Vagina (tissue), 2 donors: ENCODE results near the gene NIP7. TPM values are rescaled to one million over a fixed set of nuclear protein-coding genes. Genes with fewer than 3 reads are reported as not detected.

Experiments used
- DNase-seq, 2 donors: peaks; one replicate each; pipeline ENCODE4 v3.0.0-alpha.2; 2017; ENCODE audit errors: extremely low spot score in 2 of 2
- H3K27ac ChIP-seq: fragments of 200-600 bp; sonication (generic); one replicate; pipeline ENCODE4 v1.5.1; 2019
- H3K27me3 ChIP-seq: fragments of 200-600 bp; sonication (generic); one replicate; pipeline ENCODE4 v1.5.1; 2019
- H3K36me3 ChIP-seq, 2 donors: fragments of 200-600 bp; sonication (generic); one replicate each; pipeline ENCODE4 v1.5.1; 2017 to 2019
- H3K4me1 ChIP-seq: fragments of 200-600 bp; sonication (generic); one replicate; pipeline ENCODE4 v1.5.1; 2019
- H3K4me3 ChIP-seq, 2 donors: fragments of 200-600 bp; sonication (generic); 1 replicate in 1 of 2; 2 replicates in 1 of 2; pipeline ENCODE4 v1.5.1; 2016 to 2019
- H3K9me3 ChIP-seq: fragments of 200-600 bp; sonication (generic); one replicate; pipeline ENCODE4 v1.5.1; 2019
- CTCF ChIP-seq, 3 experiments: fragments of 450-650 bp in 2 of 3; fragments of 200-600 bp in 1 of 3; sonication (generic) in 1 of 3; IDR thresholded peaks; one replicate each; pipeline ENCODE4 v1.5.1; 2017 to 2019; ENCODE audit warnings: antibody characterized with exemption in 3 of 3, mild to moderate bottlenecking in 2 of 3, moderate library complexity in 2 of 3
- POLR2A ChIP-seq, 2 donors: fragments of 450-650 bp; IDR thresholded peaks; one replicate each; pipeline ENCODE4 v1.6.1; 2017; ENCODE audit warnings: antibody characterized with exemption in 2 of 2, mild to moderate bottlenecking in 2 of 2, moderate library complexity in 2 of 2
- POLR2AphosphoS5 ChIP-seq, 2 donors: sonication (generic); formaldehyde crosslinking; IDR thresholded peaks; one replicate each; pipeline ENCODE4 v1.9.0; 2017; ENCODE audit warnings: antibody characterized with exemption in 2 of 2, mild to moderate bottlenecking in 2 of 2, low read depth in 1 of 2; ENCODE audit not compliant: insufficient read depth in 1 of 2
- intact Hi-C: fragments of 100-400 bp; cut with DNase I; formaldehyde crosslinking; loops from one replicate; pipeline ENCODE4 v1.15.1; 2023
- total RNA-seq: library from RNA; depleted of rRNA; stranded (reverse); fragments of >200 nt; gene quantifications from one replicate; pipeline ENCODE4 v1.2.3, GENCODE V29; 2016

Gene NIP7
- total RNA-seq, 1 donor from 2014 or later = 15.2 TPM

- no peaks in the 10 kb centered on the region for H3K27me3 ChIP-seq
- peak overlapping the region in 1 of 2 donors; percentile 94 for H3K4me3 ChIP-seq
- no peak for TF ChIP-seq CTCF (IDR thresholded peaks at IDR 0.05)
- TF ChIP-seq POLR2A (IDR thresholded peaks at IDR 0.05) = no peak
- TF ChIP-seq POLR2AphosphoS5 (IDR thresholded peaks at IDR 0.05; ENCODE audit: insufficient read depth in 1 of 2, low read depth in 1 of 2) = no peak
- intact Hi-C loops = no loop called here
- H3K27ac ChIP-seq = no peak overlapping the region
- H3K4me1 ChIP-seq = peaks cover 70% of the 10 kb centered on the region
- no peaks in the 10 kb centered on the region for H3K9me3 ChIP-seq
- no peak for DNase-seq
- peaks cover 0 to 27% of the 10 kb centered on the region in 2 donors for H3K36me3 ChIP-seq
Measured at GRCh38 chr16:69328854-69329316, 10.7 kb upstream of the NIP7 start.

GRCh38 chr16:69329369-69330285, 9.9 kb upstream of the NIP7 start:
- no peaks in the 10 kb centered on the region for H3K27me3 ChIP-seq
- H3K4me3 ChIP-seq = peak overlapping the region; percentile 87 to 94
- peak overlapping the region; percentile 85 for H3K27ac ChIP-seq
- peak in 1 of 2 donors; percentile 25 for TF ChIP-seq POLR2AphosphoS5 (IDR thresholded peaks at IDR 0.05; ENCODE audit: insufficient read depth in 1 of 2, low read depth in 1 of 2)
- no peak for TF ChIP-seq CTCF (IDR thresholded peaks at IDR 0.05)
- intact Hi-C loops = no loop called here
- DNase-seq = no peak
- H3K36me3 ChIP-seq = peaks cover 0 to 28% of the 10 kb centered on the region in 2 donors
- H3K4me1 ChIP-seq = peaks cover 63% of the 10 kb centered on the region
- no peaks in the 10 kb centered on the region for H3K9me3 ChIP-seq

- H3K4me1 ChIP-seq = peaks cover 56% of the 10 kb centered on the region
Measured at GRCh38 chr16:69330286-69331109, 9.1 kb upstream of the NIP7 start, which contains the start of gene PDF. Gene PDF (minus strand): TSS chr16:69330588. CDS start chr16:69330570, 18 bp downstream.

GRCh38 chr16:69334696-69335095, 4.9 kb upstream of the NIP7 start:
- peaks cover 39% of the 10 kb centered on the region for H3K4me1 ChIP-seq

More at GRCh38 chr16:69330286-69331109, 9.1 kb upstream of the NIP7 start, which contains the start of gene PDF:
- no peak for DNase-seq
- no peaks in the 10 kb centered on the region for H3K27me3 ChIP-seq
- intact Hi-C loops = no loop called here
- H3K9me3 ChIP-seq = no peaks in the 10 kb centered on the region
- TF ChIP-seq CTCF (IDR thresholded peaks at IDR 0.05) = no peak
- TF ChIP-seq POLR2A (IDR thresholded peaks at IDR 0.05) = peak in 1 of 2 donors; percentile 33
- TF ChIP-seq POLR2AphosphoS5 (IDR thresholded peaks at IDR 0.05; ENCODE audit: insufficient read depth in 1 of 2, low read depth in 1 of 2) = peak; percentile 83 to 90
- H3K4me3 ChIP-seq = peak within 1 kb of the TSS; percentile 87 to 94
- peak within 1 kb of the TSS; percentile 85 for H3K27ac ChIP-seq
- peaks cover 0 to 31% of the 10 kb centered on the region in 2 donors for H3K36me3 ChIP-seq

More at GRCh38 chr16:69334696-69335095, 4.9 kb upstream of the NIP7 start:
- no peak overlapping the region for H3K4me3 ChIP-seq
- no peak overlapping the region for H3K27ac ChIP-seq
- no peak for DNase-seq
- TF ChIP-seq POLR2AphosphoS5 (IDR thresholded peaks at IDR 0.05; ENCODE audit: insufficient read depth in 1 of 2, low read depth in 1 of 2) = no peak
- no peak for TF ChIP-seq CTCF (IDR thresholded peaks at IDR 0.05)
- TF ChIP-seq POLR2A (IDR thresholded peaks at IDR 0.05) = no peak
- intact Hi-C loops = no loop called here
- no peaks in the 10 kb centered on the region for H3K9me3 ChIP-seq
- no peaks in the 10 kb centered on the region for H3K27me3 ChIP-seq
- peaks cover 0 to 34% of the 10 kb centered on the region in 2 donors for H3K36me3 ChIP-seq
